Naive B cell (primary cell): Measurements from ENCODE around the gene CARD8. TPM values are rescaled to one million over a fixed set of nuclear protein-coding genes. Genes with fewer than 3 reads are reported as not detected.
"Not testable (repeated sequence)": the region's sequence is repeated elsewhere in the genome, so short reads cannot be mapped to it uniquely, and the experiment has no call there.

Experiments
- ATAC-seq, 2 donors: fragments of 150-1000 bp; cut with Tn5 transposase; 2 replicates each; pipeline ENCODE4 v1.10.0; 2021; ENCODE audit warnings: low read depth in 2 of 2, mild to moderate bottlenecking in 2 of 2, moderate library complexity in 2 of 2
- DNase-seq: peaks from one replicate; pipeline ENCODE4 v3.0.0; 2022
- H3K27ac Mint-ChIP-seq, 6 donors: one replicate each; pipeline ENCODE4 v1.8.0; 2020 to 2022; ENCODE audit warnings: mild to moderate bottlenecking in 6 of 6, mixed read lengths in 6 of 6, moderate library complexity in 5 of 6, inconsistent platforms in 2 of 6
- H3K27me3 Mint-ChIP-seq, 3 donors: one replicate each; pipeline ENCODE4 v1.8.0; 2021 to 2022; ENCODE audit warnings: mixed read lengths in 3 of 3, mild to moderate bottlenecking in 1 of 3
- H3K36me3 Mint-ChIP-seq, 2 donors: one replicate each; pipeline ENCODE4 v1.8.0; 2020 to 2022; ENCODE audit warnings: mixed read lengths in 2 of 2, inconsistent platforms in 1 of 2, mild to moderate bottlenecking in 1 of 2
- H3K4me1 Mint-ChIP-seq, 3 donors: one replicate each; pipeline ENCODE4 v1.8.0; 2020 to 2022; ENCODE audit warnings: mixed read lengths in 3 of 3, inconsistent platforms in 1 of 3, mild to moderate bottlenecking in 1 of 3, moderate library complexity in 1 of 3
- H3K4me3 Mint-ChIP-seq, 8 donors: one replicate each; pipeline ENCODE4 v1.8.0; 2020 to 2022; ENCODE audit warnings: mild to moderate bottlenecking in 8 of 8, mixed read lengths in 8 of 8, moderate library complexity in 8 of 8, inconsistent platforms in 2 of 8
- H3K9me3 Mint-ChIP-seq, 7 donors: one replicate each; pipeline ENCODE4 v1.8.0; 2020 to 2022; ENCODE audit warnings: mixed read lengths in 7 of 7, mild to moderate bottlenecking in 5 of 7, inconsistent platforms in 2 of 7, moderate library complexity in 1 of 7
- polyA plus RNA-seq, 6 donors: library from polyadenylated mRNA; unstranded; fragments of 300-500 nt; fragmentation: Illumina TruSeq; gene quantifications; one replicate each; pipeline ENCODE4 v1.2.3, GENCODE V29; 2021; ENCODE audit warnings: low read depth in 6 of 6

Gene CARD8
- polyA plus RNA-seq, 6 donors from 2014 or later: 80.9 to 113 (median 92.0) TPM

GRCh38 chr19:48290401-48290770 is 34.7 kb upstream of the CARD8 start:
- ATAC-seq (no peak), DNase-seq (no peak)
- Mint-ChIP-seq H3K4me1 (peaks cover 5 to 12% (median 9%) of the 10 kb centered on the region in 3 donors), H3K27ac (no peak overlapping the region), H3K4me3 (peak overlapping the region in 3 of 8 donors; percentile 42 to 90 (median 73)), H3K36me3 (peaks cover 12 to 15% of the 10 kb centered on the region in 2 donors), H3K27me3 (peaks cover 0 to 2% (median 0%) of the 10 kb centered on the region in 3 donors), H3K9me3 (peaks cover 0 to 10% (median 5%) of the 10 kb centered on the region in 7 donors)

GRCh38 chr19:48287748-48288147 is 32.0 kb upstream of the CARD8 start:
- DNase-seq (no peak), ATAC-seq (no peak)
- Mint-ChIP-seq H3K4me3 (no peak overlapping the region), H3K4me1 (peaks cover 5 to 12% (median 9%) of the 10 kb centered on the region in 3 donors), H3K9me3 (peaks cover 0 to 10% (median 5%) of the 10 kb centered on the region in 7 donors), H3K27me3 (no peaks in the 10 kb centered on the region), H3K36me3 (peaks cover 12 to 15% of the 10 kb centered on the region in 2 donors), H3K27ac (no peak overlapping the region)

- Mint-ChIP-seq H3K9me3 (peaks cover 0 to 10% (median 5%) of the 10 kb centered on the region in 7 donors), H3K27me3 (no peaks in the 10 kb centered on the region), H3K36me3 (peaks cover 12 to 15% of the 10 kb centered on the region in 2 donors), H3K4me3 (no peak overlapping the region), H3K27ac (no peak overlapping the region), H3K4me1 (no peaks in the 10 kb centered on the region)
- DNase-seq (no peak), ATAC-seq (no peak)
These were observed 29.2 kb upstream of the CARD8 start for GRCh38 chr19:48284896-48285295.

- DNase-seq (no peak), ATAC-seq (no peak)
- H3K27me3 Mint-ChIP-seq: no peaks in the 10 kb centered on the region
- H3K4me3 Mint-ChIP-seq: no peak overlapping the region
- H3K4me1 Mint-ChIP-seq: no peaks in the 10 kb centered on the region
- peaks cover 0 to 8% (median 5%) of the 10 kb centered on the region in 7 donors for H3K9me3 Mint-ChIP-seq
- no peak overlapping the region for H3K27ac Mint-ChIP-seq
- H3K36me3 Mint-ChIP-seq: peaks cover 12 to 15% of the 10 kb centered on the region in 2 donors
These were observed 28.2 kb upstream of the CARD8 start for GRCh38 chr19:48283908-48284307.

GRCh38 chr19:48279747-48280146 is 24.0 kb upstream of the CARD8 start:
- no peak for DNase-seq
- Mint-ChIP-seq H3K36me3 (no peaks in the 10 kb centered on the region), H3K27me3 (no peaks in the 10 kb centered on the region), H3K4me3 (no peak overlapping the region), H3K27ac (no peak overlapping the region), H3K4me1 (no peaks in the 10 kb centered on the region), H3K9me3 (no peaks in the 10 kb centered on the region)
- ATAC-seq: no peak

- no peak overlapping the region for H3K4me3 Mint-ChIP-seq
These were observed 19.2 kb upstream of the CARD8 start for GRCh38 chr19:48274938-48275337.

GRCh38 chr19:48274173-48274572 is 18.5 kb upstream of the CARD8 start:
- no peak for DNase-seq
- ATAC-seq: no peak
- H3K9me3 Mint-ChIP-seq: peaks cover 0 to 3% (median 0%) of the 10 kb centered on the region in 7 donors
- no peaks in the 10 kb centered on the region for H3K27me3 Mint-ChIP-seq
- peaks cover 9 to 19% (median 15%) of the 10 kb centered on the region in 3 donors for H3K4me1 Mint-ChIP-seq
- no peak overlapping the region for H3K4me3 Mint-ChIP-seq
- H3K27ac Mint-ChIP-seq: no peak overlapping the region
- H3K36me3 Mint-ChIP-seq: no peaks in the 10 kb centered on the region

More at GRCh38 chr19:48274938-48275337, 19.2 kb upstream of the CARD8 start:
- Mint-ChIP-seq H3K4me1 (peaks cover 9 to 17% (median 11%) of the 10 kb centered on the region in 3 donors), H3K9me3 (peaks cover 0 to 3% (median 0%) of the 10 kb centered on the region in 7 donors), H3K36me3 (no peaks in the 10 kb centered on the region), H3K27me3 (no peaks in the 10 kb centered on the region), H3K27ac (peak overlapping the region in 2 of 6 donors; percentile 11 to 83)
- DNase-seq: no peak
- no peak for ATAC-seq

- H3K9me3 Mint-ChIP-seq: peaks cover 0 to 3% (median 0%) of the 10 kb centered on the region in 7 donors
- DNase-seq (peak; percentile 19), ATAC-seq (peak; percentile 68 to 72)
- peak overlapping the region; percentile 85 to 97 (median 92) for H3K4me3 Mint-ChIP-seq
- peaks cover 15 to 24% (median 20%) of the 10 kb centered on the region in 3 donors for H3K4me1 Mint-ChIP-seq
- peak overlapping the region in 4 of 6 donors; percentile 16 to 92 (median 46) for H3K27ac Mint-ChIP-seq
- peaks cover 0 to 5% (median 5%) of the 10 kb centered on the region in 3 donors for H3K27me3 Mint-ChIP-seq
- no peaks in the 10 kb centered on the region for H3K36me3 Mint-ChIP-seq
These were observed 15.9 kb upstream of the CARD8 start for GRCh38 chr19:48271531-48272151.

GRCh38 chr19:48269617-48270026 is 13.9 kb upstream of the CARD8 start:
- Mint-ChIP-seq H3K4me1 (peaks cover 15 to 24% (median 20%) of the 10 kb centered on the region in 3 donors), H3K27ac (peak overlapping the region in 2 of 6 donors; percentile 29 to 74)
- H3K36me3 Mint-ChIP-seq: not testable (repeated sequence)

GRCh38 chr19:48265326-48265725 is 9.6 kb upstream of the CARD8 start:
- not testable (repeated sequence) for H3K9me3 Mint-ChIP-seq, H3K36me3 Mint-ChIP-seq, H3K4me3 Mint-ChIP-seq, H3K27me3 Mint-ChIP-seq, DNase-seq, ATAC-seq, H3K27ac Mint-ChIP-seq
- H3K4me1 Mint-ChIP-seq: peaks cover 5 to 11% (median 8%) of the 10 kb centered on the region in 3 donors

More at GRCh38 chr19:48269617-48270026, 13.9 kb upstream of the CARD8 start:
- H3K9me3 Mint-ChIP-seq, DNase-seq, ATAC-seq, H3K27me3 Mint-ChIP-seq: not testable (repeated sequence)
- peak overlapping the region in 7 of 8 donors; percentile 67 to 94 (median 85) for H3K4me3 Mint-ChIP-seq

- not testable (repeated sequence) for DNase-seq, H3K9me3 Mint-ChIP-seq, ATAC-seq, H3K27me3 Mint-ChIP-seq, H3K36me3 Mint-ChIP-seq
- Mint-ChIP-seq H3K27ac (peak overlapping the region; percentile 91 to 99 (median 98)), H3K4me3 (peak overlapping the region; percentile 77 to 98 (median 96)), H3K4me1 (peaks cover 20 to 37% (median 24%) of the 10 kb centered on the region in 3 donors)
These were observed 4.6 kb upstream of the CARD8 start for GRCh38 chr19:48260359-48260714.

- Mint-ChIP-seq H3K27ac (peak overlapping the region in 3 of 6 donors; percentile 59 to 99 (median 91)), H3K4me1 (peaks cover 23 to 51% (median 35%) of the 10 kb centered on the region in 3 donors), H3K4me3 (peak overlapping the region in 3 of 8 donors; percentile 77 to 97 (median 89))
- H3K9me3 Mint-ChIP-seq, DNase-seq, H3K36me3 Mint-ChIP-seq, ATAC-seq, H3K27me3 Mint-ChIP-seq: not testable (repeated sequence)
These were observed 3.3 kb upstream of the CARD8 start for GRCh38 chr19:48258992-48259391.

GRCh38 chr19:48258350-48258749 is 2.6 kb upstream of the CARD8 start:
- DNase-seq: peak; percentile 23
- Mint-ChIP-seq H3K9me3 (no peaks in the 10 kb centered on the region), H3K27me3 (no peaks in the 10 kb centered on the region), H3K4me1 (peaks cover 27 to 55% (median 40%) of the 10 kb centered on the region in 3 donors), H3K4me3 (peak overlapping the region; percentile 80 to 97 (median 86)), H3K36me3 (peaks cover 0 to 7% of the 10 kb centered on the region in 2 donors), H3K27ac (peak overlapping the region; percentile 72 to 96 (median 90))
- ATAC-seq: no peak

GRCh38 chr19:48254529-48254970 is 1.2 kb downstream of the CARD8 start:
- Mint-ChIP-seq H3K27me3 (no peaks in the 10 kb centered on the region), H3K4me1 (peaks cover 38 to 66% (median 54%) of the 10 kb centered on the region in 3 donors), H3K27ac (peak overlapping the region in 5 of 6 donors; percentile 14 to 97 (median 93)), H3K4me3 (peak overlapping the region; percentile 29 to 100 (median 96)), H3K36me3 (peaks cover 0 to 7% of the 10 kb centered on the region in 2 donors), H3K9me3 (no peaks in the 10 kb centered on the region)
- DNase-seq (no peak), ATAC-seq (no peak)
